ENCODE measurements around the gene DPP4.

DPP4 gene

GRCh38 chr2:162021516-162022058 is 52.4 kb downstream of the DPP4 start:
- no peak for DNase-seq (ENCODE audit: extremely low read depth in 1 of 2, low read depth in 1 of 2)

- DNase-seq (ENCODE audit: extremely low read depth in 1 of 2, low read depth in 1 of 2), result no peak
Measured at GRCh38 chr2:162018530-162018929, 55.5 kb downstream of the DPP4 start.

GRCh38 chr2:162017233-162017632 is 56.8 kb downstream of the DPP4 start:
- no peak for DNase-seq (ENCODE audit: extremely low read depth in 1 of 2, low read depth in 1 of 2)

GRCh38 chr2:162016080-162016479 is 57.9 kb downstream of the DPP4 start:
- DNase-seq (ENCODE audit: extremely low read depth in 1 of 2, low read depth in 1 of 2), result no peak

- no peak for DNase-seq (ENCODE audit: extremely low read depth in 1 of 2, low read depth in 1 of 2)
Measured at GRCh38 chr2:162014751-162015150, 59.3 kb downstream of the DPP4 start.

- DNase-seq (ENCODE audit: extremely low read depth in 1 of 2, low read depth in 1 of 2), result no peak
Measured at GRCh38 chr2:162013514-162014475, 60.2 kb downstream of the DPP4 start.

GRCh38 chr2:162012565-162013058 is 61.4 kb downstream of the DPP4 start:
- DNase-seq (ENCODE audit: extremely low read depth in 1 of 2, low read depth in 1 of 2), result no peak

- DNase-seq (ENCODE audit: extremely low read depth in 1 of 2, low read depth in 1 of 2), result no peak
Measured at GRCh38 chr2:162011706-162012564, 62.1 kb downstream of the DPP4 start.

- DNase-seq (ENCODE audit: extremely low read depth in 1 of 2, low read depth in 1 of 2), result no peak
Measured at GRCh38 chr2:162009543-162009942, 64.5 kb downstream of the DPP4 start.

GRCh38 chr2:162007447-162008040 is 66.5 kb downstream of the DPP4 start:
- no peak for DNase-seq (ENCODE audit: extremely low read depth in 1 of 2, low read depth in 1 of 2)

GRCh38 chr2:162006337-162006736 is 67.7 kb downstream of the DPP4 start:
- no peak for DNase-seq (ENCODE audit: extremely low read depth in 1 of 2, low read depth in 1 of 2)

- DNase-seq (ENCODE audit: extremely low read depth in 1 of 2, low read depth in 1 of 2), result no peak
Measured at GRCh38 chr2:162004031-162004430, 70.0 kb downstream of the DPP4 start.

GRCh38 chr2:162002623-162003235 is 71.3 kb downstream of the DPP4 start:
- DNase-seq (ENCODE audit: extremely low read depth in 1 of 2, low read depth in 1 of 2), result no peak

- no peak for DNase-seq (ENCODE audit: extremely low read depth in 1 of 2, low read depth in 1 of 2)
Measured at GRCh38 chr2:162000431-162000830, 73.6 kb downstream of the DPP4 start.

- DNase-seq (ENCODE audit: extremely low read depth in 1 of 2, low read depth in 1 of 2), result no peak
Measured at GRCh38 chr2:161999321-161999720, 74.7 kb downstream of the DPP4 start.

GRCh38 chr2:161998857-161999256 is 75.2 kb downstream of the DPP4 start:
- no peak for DNase-seq (ENCODE audit: extremely low read depth in 1 of 2, low read depth in 1 of 2)

- DNase-seq (ENCODE audit: extremely low read depth in 1 of 2, low read depth in 1 of 2), result no peak
Measured at GRCh38 chr2:161997916-161998471, 76.0 kb downstream of the DPP4 start.

GRCh38 chr2:161995553-161996016 is 78.4 kb downstream of the DPP4 start:
- DNase-seq (ENCODE audit: extremely low read depth in 1 of 2, low read depth in 1 of 2), result no peak

GRCh38 chr2:161994761-161995520 is 79.1 kb downstream of the DPP4 start:
- no peak for DNase-seq (ENCODE audit: extremely low read depth in 1 of 2, low read depth in 1 of 2)

Data from stimulated activated CD8-positive, alpha-beta memory T cell treated with anti-CD3 and anti-CD28 coated beads, Interleukin-7, amount 100 ng/mL, for 48 hours (primary cell).